HL-60 (cell line): Measurements from ENCODE around the gene PLCB1.
"Not testable (repeated sequence)": the region's sequence is repeated elsewhere in the genome, so short reads cannot be mapped to it uniquely, and the experiment has no call there.

Experiments
- DNase-seq, 2 experiments: peaks; one replicate each; pipeline ENCODE4 v3.0.0-alpha.2; 2010 to 2020; ENCODE audit warnings: low read depth in 1 of 2, low spot score in 1 of 2
- H3K27ac ChIP-seq: fragments of 250-450 bp; sonication (Bioruptor Pico); replicated peaks from 2 replicates; pipeline ENCODE4 v1.5.1; 2020; ENCODE audit warnings: mild to moderate bottlenecking, moderate library complexity
- H3K27me3 ChIP-seq: fragments of 250-450 bp; sonication (Bioruptor Pico); 2 replicates; pipeline ENCODE4 v1.5.1; 2021; ENCODE audit warnings: mild to moderate bottlenecking, moderate library complexity; ENCODE audit not compliant: insufficient read depth, poor library complexity, severe bottlenecking
- H3K4me3 ChIP-seq: replicated peaks from 2 replicates; pipeline ENCODE4 v1.5.1; 2011; ENCODE audit warnings: mild to moderate bottlenecking, control low read depth, low read length; ENCODE audit not compliant: insufficient read depth
- CTCF ChIP-seq: IDR thresholded peaks from one replicate; pipeline ENCODE4 v1.5.1; 2011; ENCODE audit warnings: low read length, control low read depth, inconsistent platforms; ENCODE audit not compliant: insufficient read depth
- GABPA ChIP-seq: IDR thresholded peaks from 2 replicates; pipeline ENCODE4 v1.6.1; 2012; ENCODE audit warnings: low read depth
- POLR2AphosphoS5 ChIP-seq: IDR thresholded peaks from 2 replicates; pipeline ENCODE4 v1.6.1; 2012; ENCODE audit warnings: low read depth
- REST ChIP-seq: IDR thresholded peaks from 2 replicates; pipeline ENCODE4 v1.6.1; 2012; ENCODE audit warnings: low read depth; ENCODE audit not compliant: insufficient replicate concordance
- SPI1 ChIP-seq: IDR thresholded peaks from 2 replicates; pipeline ENCODE4 v1.6.1; 2012; ENCODE audit warnings: low read depth, mild to moderate bottlenecking, borderline replicate concordance

The PLCB1 gene

GRCh38 chr20:8344106-8344505 lies 212.0 kb downstream of the PLCB1 start:
- Histone ChIP-seq H3K4me3 (no peak overlapping the region), H3K27ac (no peak overlapping the region), H3K27me3 (no peaks in the 10 kb centered on the region)
- DNase-seq = no peak
- TF ChIP-seq SPI1 = no peak
- TF ChIP-seq POLR2AphosphoS5 = no peak
- TF ChIP-seq REST = no peak
- TF ChIP-seq CTCF = no peak
- TF ChIP-seq GABPA = no peak

- no peak for DNase-seq
- TF ChIP-seq REST (no peak), POLR2AphosphoS5 (no peak), SPI1 (no peak)
- Histone ChIP-seq H3K27me3 (no peaks in the 10 kb centered on the region), H3K4me3 (no peak overlapping the region), H3K27ac (no peak overlapping the region)
These were observed 212.6 kb downstream of the PLCB1 start for GRCh38 chr20:8344631-8345030.

GRCh38 chr20:8346700-8347270 lies 214.7 kb downstream of the PLCB1 start:
- H3K4me3 ChIP-seq = no peak overlapping the region
- no peak for TF ChIP-seq CTCF
- TF ChIP-seq POLR2AphosphoS5 = no peak
- TF ChIP-seq GABPA = no peak
- no peak overlapping the region for H3K27ac ChIP-seq
- H3K27me3 ChIP-seq = no peaks in the 10 kb centered on the region
- no peak for DNase-seq

GRCh38 chr20:8350225-8350624 lies 218.2 kb downstream of the PLCB1 start:
- DNase-seq, H3K4me3 ChIP-seq, H3K27ac ChIP-seq, H3K27me3 ChIP-seq: not testable (repeated sequence)

- H3K27me3 ChIP-seq = no peaks in the 10 kb centered on the region
- H3K27ac ChIP-seq = no peak overlapping the region
- no peak overlapping the region for H3K4me3 ChIP-seq
- DNase-seq = no peak
- TF ChIP-seq REST (no peak), POLR2AphosphoS5 (no peak), SPI1 (no peak), GABPA (no peak), CTCF (no peak)
These were observed 220.4 kb downstream of the PLCB1 start for GRCh38 chr20:8352486-8352885.
